T-cell (primary cell): ENCODE results near the gene FAM174C. TPM values are rescaled to one million over a fixed set of nuclear protein-coding genes. Genes with fewer than 3 reads are reported as not detected.
"Not testable (repeated sequence)": the region's sequence is repeated elsewhere in the genome, so short reads cannot be mapped to it uniquely, and the experiment has no call there.

Source experiments
- ATAC-seq, 4 experiments: fragments of 200-7000 bp in 3 of 4; fragments of 150-1000 bp in 1 of 4; cut with Tn5 transposase; replicated peaks in 1 of 4; 1 replicate in 3 of 4; 2 replicates in 1 of 4; pipeline ENCODE4 v1.10.0; 2021; ENCODE audit warnings: moderate library complexity in 3 of 4, mild to moderate bottlenecking in 2 of 4, moderate number of reproducible peaks in 1 of 4
- CTCF ChIA-PET, 2 donors: fragments of 300-600 bp; sonication (Branson Sonifier 250); formaldehyde crosslinking; loops; one replicate each; lab custom pipeline; 2022; ENCODE audit warnings: antibody characterized with exemption in 2 of 2; lab: Charles Lee
- POLR2A ChIA-PET, 2 donors: fragments of 300-600 bp; sonication (Branson Sonifier 250); formaldehyde crosslinking; loops; one replicate each; lab custom pipeline; 2022; ENCODE audit warnings: antibody characterized with exemption in 2 of 2; lab: Charles Lee
- DNase-seq, 35 experiments: peaks; one replicate each; pipeline versions ENCODE4 v3.0.0 to v3.0.0-alpha.2; 2013 to 2023
- H3K27ac ChIP-seq: one replicate; pipeline ENCODE4 v1.5.1; 2013; ENCODE audit warnings: low read length
- H3K27me3 ChIP-seq, 2 experiments: replicated peaks in 1 of 2; 1 replicate in 1 of 2; 2 replicates in 1 of 2; pipeline versions ENCODE4 v1.6.1 to v1.7.0; 2013; ENCODE audit warnings: low read length in 1 of 2, mixed read lengths in 1 of 2; ENCODE audit not compliant: control insufficient read depth in 2 of 2, insufficient read depth in 2 of 2; ENCODE audit errors: extremely low read depth in 1 of 2
- H3K36me3 ChIP-seq, 2 donors: 1 replicate in 1 of 2; 2 replicates in 1 of 2; pipeline versions ENCODE4 v1.6.1 to v1.7.0; 2013; ENCODE audit warnings: low read length in 1 of 2; ENCODE audit not compliant: control insufficient read depth in 2 of 2, insufficient read depth in 1 of 2; ENCODE audit errors: extremely low read depth in 1 of 2
- H3K4me1 ChIP-seq, 2 experiments: 1 replicate in 1 of 2; 2 replicates in 1 of 2; pipeline versions ENCODE4 v1.6.1 to v1.7.0; 2013; ENCODE audit warnings: low read length in 2 of 2, mixed read lengths in 1 of 2; ENCODE audit not compliant: insufficient read depth in 2 of 2, control insufficient read depth in 1 of 2; ENCODE audit errors: extremely low read depth in 1 of 2
- H3K4me3 ChIP-seq, 2 donors: 1 replicate in 1 of 2; 2 replicates in 1 of 2; pipeline versions ENCODE4 v1.5.1 to v1.7.0; 2013; ENCODE audit warnings: mild to moderate bottlenecking in 2 of 2, low read length in 1 of 2, moderate library complexity in 1 of 2; ENCODE audit not compliant: control insufficient read depth in 1 of 2; ENCODE audit errors: extremely low read depth in 1 of 2
- H3K9me3 ChIP-seq: 2 replicates; pipeline ENCODE4 v1.7.0; 2013
- H3K27ac Mint-ChIP-seq, 2 donors: one replicate each; pipeline ENCODE4 v1.8.0; 2020 to 2021; ENCODE audit warnings: mild to moderate bottlenecking in 2 of 2, mixed read lengths in 2 of 2
- H3K27me3 Mint-ChIP-seq, 2 donors: one replicate each; pipeline ENCODE4 v1.8.0; 2021 to 2022; ENCODE audit warnings: mixed read lengths in 2 of 2
- H3K36me3 Mint-ChIP-seq: one replicate; pipeline ENCODE4 v1.8.0; 2021; ENCODE audit warnings: mixed read lengths
- H3K4me1 Mint-ChIP-seq, 3 donors: one replicate each; pipeline ENCODE4 v1.8.0; 2020 to 2022; ENCODE audit warnings: mixed read lengths in 3 of 3, mild to moderate bottlenecking in 1 of 3
- H3K4me3 Mint-ChIP-seq, 3 donors: one replicate each; pipeline ENCODE4 v1.8.0; 2020 to 2022; ENCODE audit warnings: mild to moderate bottlenecking in 3 of 3, mixed read lengths in 3 of 3, moderate library complexity in 3 of 3
- H3K9me3 Mint-ChIP-seq, 3 donors: one replicate each; pipeline ENCODE4 v1.8.0; 2020 to 2022; ENCODE audit warnings: mixed read lengths in 3 of 3
- WGBS: methylation state at CpG from one replicate; pipeline ENCODE4 v1.1.5; 2013; ENCODE audit warnings: missing lambda C conversion rate; ENCODE audit not compliant: insufficient coverage; 5-methylcytosine and 5-hydroxymethylcytosine counted together
- total RNA-seq, 35 experiments: library from RNA in 6 of 35; stranded (reverse) in 6 of 35; fragments of 120-200 nt in 1 of 35; gene quantifications; one replicate each; pipeline versions ENCODE4 v1.2.1 to v1.2.4 and lab custom pipeline; 2013 to 2026

FAM174C gene
- total RNA-seq, 5 donors from 2014 or later (not counting 1 experiment from before 2014, with no cell fraction given), result 42.1 to 69.8 (median 60.4) TPM

- not testable (repeated sequence) for ATAC-seq, H3K27ac Mint-ChIP-seq
- POLR2A ChIA-PET, result interaction anchor here in 1 of 2 donors (0.7 kb wide), 1 partner anchor 254 kb away, joined by 3 read pairs; no protein-coding TSS in a partner anchor
These were observed 28.9 kb upstream of the FAM174C start for GRCh38 chr19:1246265-1247087.

DNA sequence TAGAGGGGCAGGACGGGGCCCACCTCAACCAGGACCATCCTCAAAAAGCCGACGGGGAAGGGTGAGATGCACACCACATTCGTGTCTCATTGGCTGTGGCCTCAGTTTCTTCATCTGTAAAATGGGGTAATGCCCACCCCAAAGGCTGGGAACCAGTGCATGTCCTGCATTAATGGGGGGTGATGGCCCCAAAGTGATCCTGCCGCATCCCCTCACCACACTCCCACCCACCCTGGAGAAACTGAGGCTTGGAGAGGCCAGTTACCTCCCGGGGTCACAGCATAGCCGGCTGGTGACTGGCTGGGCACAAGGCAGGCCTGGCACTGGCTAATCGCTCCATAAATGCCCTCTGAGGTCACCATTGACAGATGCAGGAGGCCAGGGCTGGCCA, 27.6 kb upstream of the FAM174C start:
- H3K4me1 Mint-ChIP-seq, result peaks cover 5 to 17% (median 17%) of the 10 kb centered on the region in 3 donors
- peaks cover 10% of the 10 kb centered on the region in 2 donors for H3K36me3 ChIP-seq
- H3K4me3 Mint-ChIP-seq, result peak overlapping the region in 2 of 3 donors; percentile 50 to 55
- ChIA-PET CTCF (no interaction called here), POLR2A (no interaction called here)
- H3K27me3 Mint-ChIP-seq, result no peaks in the 10 kb centered on the region
- H3K27me3 ChIP-seq, result no peaks in the 10 kb centered on the region
- H3K9me3 Mint-ChIP-seq, result no peaks in the 10 kb centered on the region
- peak overlapping the region; percentile 88 for H3K27ac ChIP-seq
- ATAC-seq, result no peak
- DNase-seq, result peak in 1 of 35 experiments; percentile 24
- no peak overlapping the region for H3K27ac Mint-ChIP-seq
- H3K4me1 ChIP-seq, result peaks cover 11 to 59% of the 10 kb centered on the region in 2 experiments
- H3K4me3 ChIP-seq, result peak overlapping the region in 1 of 2 donors; percentile 66
- H3K9me3 ChIP-seq, result no peaks in the 10 kb centered on the region
- peaks cover 3% of the 10 kb centered on the region for H3K36me3 Mint-ChIP-seq
- WGBS, result 58% methylated on average over 6 of the region's 8 CpGs

More at GRCh38 chr19:1246265-1247087, 28.9 kb upstream of the FAM174C start:
- H3K4me1 Mint-ChIP-seq, result peaks cover 5 to 25% (median 25%) of the 10 kb centered on the region in 3 donors
- H3K9me3 Mint-ChIP-seq, H3K9me3 ChIP-seq, H3K27ac ChIP-seq, H3K27me3 Mint-ChIP-seq, H3K36me3 Mint-ChIP-seq, H3K4me3 Mint-ChIP-seq, H3K27me3 ChIP-seq, H3K4me3 ChIP-seq, H3K36me3 ChIP-seq: not testable (repeated sequence)
- peak in 1 of 35 experiments; percentile 13 for DNase-seq
- peaks cover 11 to 57% of the 10 kb centered on the region in 2 experiments for H3K4me1 ChIP-seq
- 92% methylated on average over 6 of the region's 27 CpGs for WGBS
- CTCF ChIA-PET, result interaction anchor here in 1 of 2 donors (1.1 kb wide), 1 partner anchor 20 kb away, joined by 12 read pairs; no protein-coding TSS in a partner anchor

- peak within 1 kb of the TSS; percentile 88 for H3K27ac ChIP-seq
- Mint-ChIP-seq H3K27ac (peak within 1 kb of the TSS; percentile 61 to 78), H3K27me3 (no peaks in the 10 kb centered on the region), H3K9me3 (no peaks in the 10 kb centered on the region), H3K4me3 (peak within 1 kb of the TSS; percentile 68 to 91 (median 77)), H3K36me3 (peaks cover 3% of the 10 kb centered on the region), H3K4me1 (peaks cover 6 to 13% (median 13%) of the 10 kb centered on the region in 3 donors)
- H3K9me3 ChIP-seq, result no peaks in the 10 kb centered on the region
- peak; percentile 3 to 6 (median 6) for ATAC-seq
- H3K36me3 ChIP-seq, result peaks cover 10% of the 10 kb centered on the region in 2 donors
- DNase-seq, result peak in 25 of 35 experiments; percentile 27 to 81 (median 58)
- CTCF ChIA-PET, result no interaction called here
- POLR2A ChIA-PET, result no interaction called here
- under 1% methylated on average over 39 of the region's 60 CpGs for WGBS
- peaks cover 11 to 59% of the 10 kb centered on the region in 2 experiments for H3K4me1 ChIP-seq
- peak within 1 kb of the TSS; percentile 51 to 66 for H3K4me3 ChIP-seq
- no peaks in the 10 kb centered on the region for H3K27me3 ChIP-seq
These were observed 27.1 kb upstream of the FAM174C start, which contains the start of gene MIDN for GRCh38 chr19:1248139-1248785. Gene MIDN (plus strand): TSS chr19:1248583. CDS start chr19:1250297, 1,714 bp downstream.

GRCh38 chr19:1248786-1249297, 26.5 kb upstream of the FAM174C start:
- POLR2A ChIA-PET, result no interaction called here
- ATAC-seq, result peak; percentile 38 to 44 (median 40)
- Mint-ChIP-seq H3K27ac (peak overlapping the region; percentile 61 to 78), H3K9me3 (no peaks in the 10 kb centered on the region), H3K4me3 (peak overlapping the region; percentile 55 to 77 (median 68)), H3K4me1 (peaks cover 11 to 14% (median 12%) of the 10 kb centered on the region in 3 donors), H3K27me3 (no peaks in the 10 kb centered on the region), H3K36me3 (peaks cover 3% of the 10 kb centered on the region)
- Histone ChIP-seq H3K9me3 (no peaks in the 10 kb centered on the region), H3K36me3 (peaks cover 8 to 13% of the 10 kb centered on the region in 2 donors), H3K4me3 (peak overlapping the region; percentile 51 to 66), H3K4me1 (peaks cover 16 to 59% of the 10 kb centered on the region in 2 experiments), H3K27me3 (no peaks in the 10 kb centered on the region), H3K27ac (peak overlapping the region; percentile 88)
- CTCF ChIA-PET, result interaction anchor here in 1 of 2 donors (0.6 kb wide), 1 partner anchor 20 kb away, joined by 3 read pairs; the partner anchor contains the start of gene CIRBP
- peak; percentile 64 to 93 (median 79) for DNase-seq
- WGBS, result 2% methylated on average over 67 of the region's 74 CpGs

DNA sequence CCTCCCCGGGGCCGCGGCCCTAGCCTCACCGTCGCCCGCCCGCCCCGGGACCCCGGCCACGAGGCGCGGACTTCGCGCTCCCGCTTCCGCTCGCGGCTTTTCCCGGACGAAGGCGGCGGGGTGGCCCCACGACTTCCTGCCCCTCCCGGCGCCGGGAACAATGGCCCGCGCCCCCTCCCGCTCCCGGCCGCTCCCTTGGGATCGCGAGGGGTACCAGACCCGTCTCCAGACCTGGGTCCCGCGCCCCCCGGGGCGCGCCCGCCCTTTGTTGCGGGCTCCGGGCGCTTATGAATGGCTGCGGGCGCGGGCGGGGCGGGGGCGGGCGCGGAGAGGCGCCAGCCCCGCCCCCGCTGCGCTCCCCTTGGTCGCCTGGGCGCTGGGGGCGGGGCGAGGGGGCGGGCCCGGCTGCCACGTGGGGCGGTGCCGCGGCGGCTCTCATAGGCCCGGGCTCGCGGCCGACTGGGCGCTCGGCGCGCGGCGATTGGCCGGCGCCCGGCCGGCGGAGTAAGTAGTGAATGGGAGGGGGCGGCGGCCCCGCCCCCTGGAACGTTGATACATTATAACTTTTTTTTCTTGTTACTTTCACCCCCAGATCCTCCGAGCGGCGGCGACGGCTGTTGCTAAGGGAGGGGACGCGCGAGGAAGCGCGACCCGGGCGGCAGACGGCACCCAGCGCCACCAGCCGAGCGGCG, 25.9 kb upstream of the FAM174C start:
- under 1% methylated on average over 72 of the region's 102 CpGs for WGBS
- CTCF ChIA-PET, result interaction anchor here in 1 of 2 donors (0.6 kb wide), 1 partner anchor 20 kb away, joined by 3 read pairs; the partner anchor contains the start of gene CIRBP
- Histone ChIP-seq H3K27me3 (no peaks in the 10 kb centered on the region), H3K9me3 (no peaks in the 10 kb centered on the region), H3K4me1 (peaks cover 20 to 59% of the 10 kb centered on the region in 2 experiments), H3K4me3 (peak overlapping the region; percentile 61 to 76), H3K36me3 (peaks cover 4 to 17% of the 10 kb centered on the region in 2 donors), H3K27ac (peak overlapping the region; percentile 66)
- Mint-ChIP-seq H3K4me1 (peaks cover 11 to 15% (median 13%) of the 10 kb centered on the region in 3 donors), H3K27ac (peak overlapping the region; percentile 73 to 86), H3K4me3 (peak overlapping the region; percentile 73 to 91 (median 82)), H3K36me3 (peaks cover 4% of the 10 kb centered on the region), H3K27me3 (no peaks in the 10 kb centered on the region), H3K9me3 (no peaks in the 10 kb centered on the region)
- POLR2A ChIA-PET, result no interaction called here
- peak; percentile 60 to 68 (median 64) for ATAC-seq
- DNase-seq, result peak; percentile 87 to 98 (median 95)
